ENCODE data around the gene PRAMEF33.
"Not testable (repeated sequence)": the region's sequence is repeated elsewhere in the genome, so short reads cannot be mapped to it uniquely, and the experiment has no call there.

Gene PRAMEF33, protein sequence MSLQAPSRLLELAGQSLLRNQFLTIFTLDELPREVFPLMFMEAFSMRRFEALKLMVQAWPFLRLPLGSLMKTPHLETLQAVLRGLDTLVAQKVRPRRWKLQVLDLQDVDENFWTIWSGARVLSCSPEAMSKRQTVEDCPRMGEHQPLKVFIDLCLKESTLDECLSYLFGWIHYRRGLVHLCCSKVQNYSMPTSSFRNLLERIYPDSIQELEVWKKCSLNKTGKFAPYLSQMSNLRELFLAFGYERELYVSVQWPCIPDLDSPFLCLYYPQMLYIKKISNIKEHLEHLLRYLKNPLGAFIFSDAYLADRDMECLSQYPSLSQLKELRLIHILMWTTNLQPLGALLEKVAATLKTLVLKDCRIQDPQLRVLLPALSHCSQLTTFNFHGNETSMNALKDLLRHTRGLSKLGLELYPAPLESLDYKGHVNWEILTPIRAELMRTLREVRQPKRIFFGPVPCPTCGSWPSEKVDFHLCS

DNA sequence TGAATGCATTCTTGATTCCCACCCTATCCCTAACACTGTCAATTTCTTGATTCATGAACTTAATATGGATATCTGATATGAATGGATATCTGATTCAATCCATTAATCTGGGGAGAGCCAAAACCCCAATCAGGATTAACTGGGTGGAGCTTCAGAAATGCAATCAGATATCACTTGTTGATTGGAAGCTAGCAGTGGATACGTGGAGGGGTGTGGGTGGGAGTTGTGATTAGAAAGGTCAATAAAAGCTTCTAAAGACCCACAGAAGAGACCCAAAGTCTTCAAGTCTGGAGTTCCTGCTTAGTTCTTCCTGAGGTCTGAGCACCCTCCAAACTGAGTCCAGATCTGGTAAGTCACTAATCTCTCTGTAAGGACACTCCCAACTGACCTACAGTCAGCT lies at the start of gene PRAMEF33:
PRAMEF33 (plus strand) TSS at position 301 of the 400 bp plus-strand sequence. CDS start 2,416 bp downstream, outside the sequence.
- H3K4me3 ChIP-seq (ENCODE audit: low read depth, low read length); DNase-seq (ENCODE audit: low read depth): not testable (repeated sequence)

GRCh38 chr1:13253898-13254297 lies 49.4 kb upstream of the PRAMEF33 start, which contains the start of gene PRAMEF5:
TSS of gene PRAMEF5 (plus strand) at chr1:13254198. CDS start at chr1:13259269, 5,071 bp downstream.
- DNase-seq (ENCODE audit: low read depth); H3K4me3 ChIP-seq (ENCODE audit: low read depth, low read length): not testable (repeated sequence)

DNA sequence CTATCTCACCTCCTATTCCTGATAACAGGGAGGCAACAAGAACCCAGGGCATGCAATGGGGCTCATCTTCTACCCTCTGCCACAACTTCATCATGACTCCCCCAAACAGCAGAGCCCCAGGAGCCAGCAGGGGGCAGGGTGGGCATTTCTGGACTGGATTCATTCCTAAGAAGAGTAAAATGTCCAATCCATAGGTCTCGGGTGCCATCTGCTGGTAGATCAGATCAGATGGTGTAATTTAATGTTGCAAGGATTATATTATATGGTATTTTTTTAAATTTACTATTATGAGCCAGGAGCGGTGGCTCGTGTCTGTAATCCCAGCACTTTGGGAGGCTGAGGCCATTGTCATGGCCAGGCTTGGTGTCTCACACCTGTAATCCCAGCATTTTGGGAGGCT lies 38.2 kb upstream of the PRAMEF33 start:
- DNase-seq (ENCODE audit: low read depth); H3K4me3 ChIP-seq (ENCODE audit: low read depth, low read length): not testable (repeated sequence)

GRCh38 chr1:13277016-13277415 lies 26.3 kb upstream of the PRAMEF33 start:
- H3K4me3 ChIP-seq (ENCODE audit: low read depth, low read length); DNase-seq (ENCODE audit: low read depth): not testable (repeated sequence)
- TF ChIP-seq, protein P1, sequence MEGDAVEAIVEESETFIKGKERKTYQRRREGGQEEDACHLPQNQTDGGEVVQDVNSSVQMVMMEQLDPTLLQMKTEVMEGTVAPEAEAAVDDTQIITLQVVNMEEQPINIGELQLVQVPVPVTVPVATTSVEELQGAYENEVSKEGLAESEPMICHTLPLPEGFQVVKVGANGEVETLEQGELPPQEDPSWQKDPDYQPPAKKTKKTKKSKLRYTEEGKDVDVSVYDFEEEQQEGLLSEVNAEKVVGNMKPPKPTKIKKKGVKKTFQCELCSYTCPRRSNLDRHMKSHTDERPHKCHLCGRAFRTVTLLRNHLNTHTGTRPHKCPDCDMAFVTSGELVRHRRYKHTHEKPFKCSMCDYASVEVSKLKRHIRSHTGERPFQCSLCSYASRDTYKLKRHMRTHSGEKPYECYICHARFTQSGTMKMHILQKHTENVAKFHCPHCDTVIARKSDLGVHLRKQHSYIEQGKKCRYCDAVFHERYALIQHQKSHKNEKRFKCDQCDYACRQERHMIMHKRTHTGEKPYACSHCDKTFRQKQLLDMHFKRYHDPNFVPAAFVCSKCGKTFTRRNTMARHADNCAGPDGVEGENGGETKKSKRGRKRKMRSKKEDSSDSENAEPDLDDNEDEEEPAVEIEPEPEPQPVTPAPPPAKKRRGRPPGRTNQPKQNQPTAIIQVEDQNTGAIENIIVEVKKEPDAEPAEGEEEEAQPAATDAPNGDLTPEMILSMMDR (IDR thresholded peaks at IDR 0.05; ENCODE audit: low read depth, low read length) = peak; percentile 3

DNA sequence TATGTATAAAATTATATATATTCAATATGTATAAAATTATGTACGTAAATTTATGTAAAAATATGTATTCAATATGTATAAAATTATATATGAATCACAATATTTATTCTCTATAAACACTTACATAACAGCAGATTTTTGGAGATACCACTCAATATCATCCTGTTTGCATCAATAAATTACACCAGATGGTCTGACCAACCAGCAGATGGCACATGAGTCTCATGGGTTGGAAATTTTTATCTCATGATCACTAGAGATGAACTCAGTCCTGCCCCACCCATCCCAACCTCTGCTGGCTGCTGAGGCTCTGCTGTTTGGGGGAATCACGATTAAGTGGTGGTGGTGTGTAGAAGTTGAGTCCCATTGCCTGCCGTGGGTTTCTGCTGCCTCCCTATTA lies 23.7 kb upstream of the PRAMEF33 start:
- not testable (repeated sequence) for DNase-seq (ENCODE audit: low read depth); H3K4me3 ChIP-seq (ENCODE audit: low read depth, low read length)

- not testable (repeated sequence) for DNase-seq (ENCODE audit: low read depth); H3K4me3 ChIP-seq (ENCODE audit: low read depth, low read length)
Observed at GRCh38 chr1:13285037-13285436, 18.3 kb upstream of the PRAMEF33 start, which contains the start of gene PRAMEF8. TSS of gene PRAMEF8 (minus strand) at chr1:13285137. CDS start at chr1:13284091, 1,046 bp downstream.

DNA sequence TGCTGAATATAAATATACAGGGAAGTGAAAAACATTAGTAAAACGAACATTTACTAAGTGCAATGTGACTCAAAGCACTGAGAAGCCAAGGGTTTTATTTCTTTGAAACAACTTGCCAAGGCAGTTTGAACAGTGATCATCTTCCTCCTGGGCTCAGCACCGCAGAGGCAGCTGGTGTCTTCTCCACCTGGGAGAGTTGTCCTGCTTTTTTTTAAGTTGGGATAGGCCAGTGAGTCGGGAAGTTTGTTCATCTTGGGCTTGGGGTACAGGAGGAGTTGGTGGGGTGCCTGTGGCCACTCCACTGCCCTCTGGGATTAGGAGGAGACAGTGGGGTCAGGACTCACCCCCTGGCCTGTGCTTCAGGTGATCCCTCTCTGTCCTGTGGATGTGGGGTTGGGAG lies 14.3 kb upstream of the PRAMEF33 start:
- DNase-seq (ENCODE audit: low read depth); H3K4me3 ChIP-seq (ENCODE audit: low read depth, low read length): not testable (repeated sequence)

DNA sequence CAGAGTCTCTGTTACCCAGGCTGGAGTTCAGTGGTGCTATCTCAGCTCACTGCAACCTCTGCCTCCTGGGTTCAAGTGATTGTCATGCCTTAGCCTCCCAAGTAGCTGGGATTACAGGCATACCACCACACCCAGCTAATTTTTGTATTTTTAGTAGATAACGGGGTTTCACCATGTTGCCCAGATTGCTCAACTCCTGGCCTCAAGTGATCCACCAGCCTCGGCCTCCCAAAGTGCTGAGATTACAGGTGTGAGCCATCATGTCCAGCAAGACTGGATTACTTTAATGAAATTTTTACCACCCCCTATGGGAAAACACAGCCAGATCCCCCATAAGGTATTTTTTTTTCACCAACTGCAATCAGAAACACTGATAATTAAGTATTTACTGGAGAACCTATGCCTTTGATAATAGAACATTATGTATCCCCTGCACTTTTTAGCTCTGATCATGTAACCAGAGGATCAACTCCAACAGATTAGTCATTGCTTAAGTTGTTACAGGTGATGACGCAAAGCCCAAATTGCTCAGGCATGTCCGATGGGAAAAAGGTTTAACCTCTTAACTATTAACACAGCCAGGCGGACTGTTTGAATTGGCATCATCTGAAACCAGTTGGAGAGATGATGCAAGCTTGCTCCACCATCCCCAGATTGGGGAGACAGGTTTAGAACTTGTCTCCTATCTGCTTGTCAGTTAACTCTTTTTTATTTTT lies 6.0 kb upstream of the PRAMEF33 start:
- DNase-seq (ENCODE audit: low read depth); H3K4me3 ChIP-seq (ENCODE audit: low read depth, low read length): not testable (repeated sequence)

DNA sequence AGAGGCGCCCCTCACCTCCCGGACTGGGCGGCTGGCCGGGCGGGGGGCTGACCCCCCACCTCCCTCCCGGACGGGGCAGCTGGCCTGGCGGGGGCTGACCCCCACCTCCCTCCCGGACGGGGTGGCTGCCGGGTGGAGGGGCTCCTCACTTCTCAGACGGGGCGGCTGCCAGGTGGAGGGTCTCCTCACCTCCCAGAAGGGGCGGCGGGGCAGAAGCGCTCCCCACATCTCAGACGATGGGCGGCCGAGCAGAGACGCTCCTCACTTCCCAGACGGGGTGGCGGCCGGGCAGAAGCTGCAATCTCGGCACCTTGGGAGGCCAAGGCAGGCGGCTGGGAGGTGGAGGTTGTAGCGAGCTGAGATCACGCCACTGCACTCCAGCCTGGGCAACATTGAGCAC lies 4.6 kb upstream of the PRAMEF33 start:
- H3K4me3 ChIP-seq (ENCODE audit: low read depth, low read length); DNase-seq (ENCODE audit: low read depth): not testable (repeated sequence)

GRCh38 chr1:13302197-13302596 lies 1.1 kb upstream of the PRAMEF33 start:
- not testable (repeated sequence) for DNase-seq (ENCODE audit: low read depth); H3K4me3 ChIP-seq (ENCODE audit: low read depth, low read length)

GRCh38 chr1:13315281-13315680 lies 11.9 kb downstream of the PRAMEF33 start, which contains the start of gene PRAMEF15:
TSS of gene PRAMEF15 (plus strand) at chr1:13315581. CDS start at chr1:13318408, 2,827 bp downstream.
- DNase-seq (ENCODE audit: low read depth); H3K4me3 ChIP-seq (ENCODE audit: low read depth, low read length): not testable (repeated sequence)

DNA sequence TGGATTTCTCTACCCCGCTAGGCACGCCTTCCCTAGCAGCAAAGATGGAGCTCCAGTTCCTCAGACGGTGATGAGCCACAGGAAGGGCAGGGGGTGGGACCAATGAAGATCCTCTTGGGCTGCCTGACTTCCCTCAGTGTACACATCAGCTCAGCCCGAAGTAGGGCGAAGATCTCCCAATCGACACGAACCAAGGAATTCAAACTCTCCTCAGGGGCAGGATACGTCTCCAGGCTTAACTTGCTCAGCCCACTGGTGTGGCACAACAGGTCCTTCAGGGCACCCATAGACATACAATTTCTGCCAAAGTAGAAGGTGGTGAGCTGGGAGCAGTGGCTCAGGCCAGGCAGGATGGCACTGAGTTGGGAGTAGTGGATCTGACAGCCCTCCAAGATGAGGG lies 39.2 kb downstream of the PRAMEF33 start:
- H3K4me3 ChIP-seq (ENCODE audit: low read depth, low read length) = not testable (repeated sequence)

GRCh38 chr1:13347034-13347433 lies 43.7 kb downstream of the PRAMEF33 start, which contains the start of gene PRAMEF14:
TSS of gene PRAMEF14 (minus strand) at chr1:13347134. CDS start at chr1:13345314, 1,820 bp downstream.
- DNase-seq (ENCODE audit: low read depth) = not testable (repeated sequence)

More for the DNA sequence above, 39.2 kb downstream of the PRAMEF33 start:
- not testable (repeated sequence) for DNase-seq (ENCODE audit: low read depth)

GRCh38 chr1:13353476-13353875 lies 50.1 kb downstream of the PRAMEF33 start:
- H3K4me3 ChIP-seq (ENCODE audit: low read depth, low read length); DNase-seq (ENCODE audit: low read depth): not testable (repeated sequence)

More at GRCh38 chr1:13347034-13347433, 43.7 kb downstream of the PRAMEF33 start, which contains the start of gene PRAMEF14:
- not testable (repeated sequence) for H3K4me3 ChIP-seq (ENCODE audit: low read depth, low read length)

GRCh38 chr1:13354475-13354874 lies 51.1 kb downstream of the PRAMEF33 start:
- DNase-seq (ENCODE audit: low read depth); H3K4me3 ChIP-seq (ENCODE audit: low read depth, low read length): not testable (repeated sequence)
